Kidney epithelial cell (primary cell): ENCODE data around the gene STK38L. TPM values are rescaled to one million over a fixed set of nuclear protein-coding genes. Genes with fewer than 3 reads are reported as not detected.

Experiments
- DNase-seq: peaks from one replicate; pipeline ENCODE4 v3.0.0-alpha.2; 2010; ENCODE audit warnings: low read depth
- H3K27me3 ChIP-seq: 2 replicates; pipeline ENCODE4 v1.6.0; 2011; ENCODE audit warnings: low read length; ENCODE audit not compliant: control insufficient read depth, insufficient read depth
- H3K36me3 ChIP-seq: 2 replicates; pipeline ENCODE4 v1.5.1; 2011; ENCODE audit warnings: low read length; ENCODE audit not compliant: control insufficient read depth, insufficient read depth
- H3K4me3 ChIP-seq: 2 replicates; pipeline ENCODE4 v1.5.1; 2011; ENCODE audit warnings: low read depth, mild to moderate bottlenecking, control low read depth, low read length
- total RNA-seq: library from RNA; depleted of rRNA; stranded (reverse); fragments of >200 nt; gene quantifications from 2 replicates; pipeline ENCODE4 v1.2.3, GENCODE V29; 2015
- TF ChIP-seq, protein P1 (sequence below): IDR thresholded peaks from 2 replicates; pipeline ENCODE4 v1.5.1; 2011; ENCODE audit warnings: mild to moderate bottlenecking, moderate library complexity, low read length, control low read depth, inconsistent platforms; ENCODE audit not compliant: insufficient read depth, poor library complexity, severe bottlenecking

The STK38L gene
- total RNA-seq, 1 donor from 2014 or later: 28.0 TPM

DNA sequence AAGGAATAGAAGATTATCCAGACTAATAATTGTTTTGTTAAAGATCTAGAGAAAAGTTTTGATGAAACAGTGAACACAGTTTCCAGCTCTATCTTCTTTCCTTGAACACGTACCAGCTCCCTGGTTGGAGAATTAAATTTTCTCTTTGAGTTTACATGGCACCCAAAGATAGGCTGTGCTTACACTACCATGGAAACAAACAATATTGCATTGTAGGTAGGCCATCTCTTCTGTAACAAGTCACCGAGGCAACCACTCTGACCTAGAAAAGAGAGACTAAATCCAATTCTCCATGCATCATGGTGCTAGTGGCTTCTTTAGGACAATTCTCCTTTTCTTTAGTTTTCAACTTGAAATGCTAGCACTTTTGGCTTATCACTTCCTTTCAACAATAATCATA, 98.5 kb downstream of the STK38L start:
- Histone ChIP-seq H3K27me3 (no peaks in the 10 kb centered on the region), H3K4me3 (no peak overlapping the region), H3K36me3 (no peaks in the 10 kb centered on the region)
- no peak for DNase-seq
- TF ChIP-seq, protein P1, sequence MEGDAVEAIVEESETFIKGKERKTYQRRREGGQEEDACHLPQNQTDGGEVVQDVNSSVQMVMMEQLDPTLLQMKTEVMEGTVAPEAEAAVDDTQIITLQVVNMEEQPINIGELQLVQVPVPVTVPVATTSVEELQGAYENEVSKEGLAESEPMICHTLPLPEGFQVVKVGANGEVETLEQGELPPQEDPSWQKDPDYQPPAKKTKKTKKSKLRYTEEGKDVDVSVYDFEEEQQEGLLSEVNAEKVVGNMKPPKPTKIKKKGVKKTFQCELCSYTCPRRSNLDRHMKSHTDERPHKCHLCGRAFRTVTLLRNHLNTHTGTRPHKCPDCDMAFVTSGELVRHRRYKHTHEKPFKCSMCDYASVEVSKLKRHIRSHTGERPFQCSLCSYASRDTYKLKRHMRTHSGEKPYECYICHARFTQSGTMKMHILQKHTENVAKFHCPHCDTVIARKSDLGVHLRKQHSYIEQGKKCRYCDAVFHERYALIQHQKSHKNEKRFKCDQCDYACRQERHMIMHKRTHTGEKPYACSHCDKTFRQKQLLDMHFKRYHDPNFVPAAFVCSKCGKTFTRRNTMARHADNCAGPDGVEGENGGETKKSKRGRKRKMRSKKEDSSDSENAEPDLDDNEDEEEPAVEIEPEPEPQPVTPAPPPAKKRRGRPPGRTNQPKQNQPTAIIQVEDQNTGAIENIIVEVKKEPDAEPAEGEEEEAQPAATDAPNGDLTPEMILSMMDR: no peak

DNA sequence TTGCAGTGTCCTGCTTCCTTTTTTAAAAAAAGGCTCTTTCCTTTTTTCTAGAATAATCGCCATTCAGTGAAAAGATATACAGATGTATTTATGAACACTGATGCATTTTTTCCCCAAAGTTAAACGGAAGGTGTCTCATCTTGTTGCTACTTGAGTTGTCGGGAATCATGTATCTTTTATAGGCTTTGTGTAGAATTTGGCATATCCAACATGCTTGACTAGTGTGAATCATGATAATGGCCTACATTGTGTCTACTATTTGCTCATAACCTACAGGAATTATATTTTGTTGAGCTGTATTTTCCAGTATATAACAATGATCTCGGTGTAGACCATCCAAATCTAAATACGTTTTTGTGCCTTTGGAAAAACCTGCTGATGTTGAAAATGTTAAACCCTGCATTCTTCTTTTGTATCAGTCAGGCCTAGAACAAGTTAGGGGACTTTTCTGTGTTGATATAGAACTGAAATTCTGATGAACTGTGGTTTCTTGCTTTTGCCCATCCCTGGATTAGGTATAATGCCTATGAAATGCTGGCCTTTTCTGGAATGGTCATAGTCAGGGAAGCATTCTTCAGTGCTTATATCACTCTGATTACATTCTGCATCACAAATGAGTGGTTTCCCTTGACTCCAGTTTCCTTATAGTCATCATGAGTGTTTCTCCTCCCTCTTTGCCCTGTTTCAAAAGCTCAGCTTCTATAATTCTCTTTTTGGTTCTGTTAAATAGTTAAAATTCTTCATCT, 99.3 kb downstream of the STK38L start:
- no peaks in the 10 kb centered on the region for H3K27me3 ChIP-seq
- no peaks in the 10 kb centered on the region for H3K36me3 ChIP-seq
- no peak overlapping the region for H3K4me3 ChIP-seq
- DNase-seq: peak; percentile 89
- TF ChIP-seq, protein P1: no peak

DNA sequence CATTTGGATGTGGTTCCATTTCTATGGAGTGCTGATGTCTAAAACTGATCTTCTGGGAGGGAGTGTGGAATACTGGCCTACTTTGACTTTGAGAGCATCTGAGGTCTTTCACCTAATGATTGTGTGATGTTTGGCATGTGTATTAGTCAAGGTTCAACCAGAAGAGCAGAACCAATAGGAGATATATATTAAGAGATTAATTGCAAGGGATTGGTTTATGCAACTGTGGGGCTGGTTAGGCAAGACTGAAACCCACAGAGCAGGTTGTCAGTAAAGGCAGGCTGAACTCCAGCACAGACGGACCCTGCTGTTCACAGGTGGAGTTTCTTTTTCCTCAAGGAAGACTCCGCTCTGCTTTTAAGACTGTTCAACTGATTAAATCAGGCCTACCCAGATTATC, 100.2 kb downstream of the STK38L start:
- H3K4me3 ChIP-seq: no peak overlapping the region
- TF ChIP-seq, protein P1: no peak
- no peak for DNase-seq

DNA sequence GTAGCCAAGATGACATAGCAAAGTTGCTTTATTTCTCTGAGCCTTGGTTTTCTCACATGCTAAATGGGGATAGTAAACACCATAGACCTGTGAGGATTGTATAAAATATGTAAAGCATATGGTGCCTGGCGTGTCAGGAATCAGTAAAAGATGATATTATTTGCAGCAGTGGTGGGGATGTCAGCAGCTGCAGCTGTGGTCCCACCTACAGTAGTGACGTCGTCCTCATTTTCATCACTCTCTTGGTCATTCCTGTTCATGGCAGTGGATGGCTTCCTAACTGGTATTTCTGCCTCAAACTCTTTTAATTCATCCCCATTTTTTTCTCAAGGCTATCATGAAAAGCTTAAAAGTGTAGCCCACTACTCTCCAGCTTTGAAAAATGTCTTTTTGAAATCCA, 100.7 kb downstream of the STK38L start:
- Histone ChIP-seq H3K4me3 (no peak overlapping the region), H3K27me3 (no peaks in the 10 kb centered on the region), H3K36me3 (no peaks in the 10 kb centered on the region)
- no peak for DNase-seq
- TF ChIP-seq, protein P1: no peak

More for the DNA sequence above, 100.2 kb downstream of the STK38L start:
- Histone ChIP-seq H3K27me3 (no peaks in the 10 kb centered on the region), H3K36me3 (no peaks in the 10 kb centered on the region)

DNA sequence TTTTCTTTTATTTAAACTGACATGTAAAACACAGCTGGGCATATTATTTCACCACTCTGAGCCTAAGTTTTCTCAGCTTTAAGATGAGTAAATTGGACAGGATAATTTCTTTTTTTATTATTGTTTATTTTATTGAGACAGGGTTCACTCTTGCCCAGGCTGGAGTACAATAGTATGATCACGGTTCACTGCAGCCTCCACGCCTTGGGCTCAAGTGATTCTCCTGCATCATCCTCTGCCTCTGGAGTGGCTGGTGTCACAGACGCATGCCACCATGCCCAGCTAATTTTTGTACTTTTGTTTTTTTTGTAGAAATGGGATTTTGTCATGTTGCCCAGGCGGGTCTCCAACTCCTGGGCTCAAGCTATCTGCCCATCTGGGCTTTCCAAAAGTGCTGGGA, 101.3 kb downstream of the STK38L start:
- Histone ChIP-seq H3K36me3 (no peaks in the 10 kb centered on the region), H3K27me3 (no peaks in the 10 kb centered on the region), H3K4me3 (no peak overlapping the region)
- TF ChIP-seq, protein P1: no peak
- DNase-seq: no peak

DNA sequence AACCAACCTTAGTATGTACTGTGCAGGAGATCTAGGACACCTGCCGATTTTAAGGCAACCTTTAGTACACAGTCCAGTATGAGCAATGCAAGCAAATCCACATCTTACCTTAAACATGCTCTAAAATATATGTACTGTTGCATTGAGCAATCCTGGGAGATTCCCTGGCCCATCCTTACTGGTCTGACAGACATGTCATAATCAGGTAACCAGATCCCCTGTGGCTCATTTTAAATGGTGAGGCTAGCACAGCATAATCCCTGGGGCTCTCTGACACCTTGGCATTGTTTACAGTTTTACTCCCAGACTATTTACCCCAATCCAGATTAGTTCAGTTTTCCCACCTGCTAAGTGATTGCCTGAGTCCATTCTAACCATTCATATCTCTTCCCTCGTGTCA, 103.7 kb downstream of the STK38L start:
- no peak overlapping the region for H3K4me3 ChIP-seq
- TF ChIP-seq, protein P1: no peak
- H3K36me3 ChIP-seq: no peaks in the 10 kb centered on the region
- no peaks in the 10 kb centered on the region for H3K27me3 ChIP-seq
- no peak for DNase-seq
